HG03469 (cell line): ENCODE data around the gene ANKRD29.

Experiments
- ATAC-seq: cut with Tn5 transposase; IDR thresholded peaks from one replicate; pipeline ENCODE4 v1.9.1; 2021; ENCODE audit warnings: mild to moderate bottlenecking, moderate library complexity, moderate number of reproducible peaks; ENCODE audit not compliant: unreplicated experiment

The ANKRD29 gene

GRCh38 chr18:23662309-23663263, at the start of gene ANKRD29:
Gene ANKRD29, minus strand, starts transcription at chr18:23662911. Its CDS starts 181 bp downstream, at chr18:23662730.
- ATAC-seq, result no peak

GRCh38 chr18:23712445-23712844, 49.7 kb upstream of the ANKRD29 start:
- ATAC-seq, result no peak

- no peak for ATAC-seq
Observed at GRCh38 chr18:23711426-23711825, 48.7 kb upstream of the ANKRD29 start.

GRCh38 chr18:23710946-23711345, 48.2 kb upstream of the ANKRD29 start:
- ATAC-seq, result no peak

GRCh38 chr18:23710068-23710527, 47.4 kb upstream of the ANKRD29 start:
- ATAC-seq, result no peak

GRCh38 chr18:23706971-23707640, 44.4 kb upstream of the ANKRD29 start:
- no peak for ATAC-seq

- no peak for ATAC-seq
Observed at GRCh38 chr18:23704806-23705205, 42.1 kb upstream of the ANKRD29 start.

- no peak for ATAC-seq
Observed at GRCh38 chr18:23703987-23704384, 41.3 kb upstream of the ANKRD29 start.

GRCh38 chr18:23703057-23703986, 40.6 kb upstream of the ANKRD29 start:
- peak; percentile 62 for ATAC-seq

GRCh38 chr18:23702606-23703005, 39.9 kb upstream of the ANKRD29 start:
- no peak for ATAC-seq

GRCh38 chr18:23701544-23702064, 38.9 kb upstream of the ANKRD29 start:
- ATAC-seq, result no peak

GRCh38 chr18:23701017-23701416, 38.3 kb upstream of the ANKRD29 start:
- ATAC-seq, result no peak

GRCh38 chr18:23694637-23695430, 32.1 kb upstream of the ANKRD29 start:
- ATAC-seq, result no peak

- no peak for ATAC-seq
Observed at GRCh38 chr18:23693846-23694245, 31.1 kb upstream of the ANKRD29 start.

- no peak for ATAC-seq
Observed at GRCh38 chr18:23690505-23691068, 27.9 kb upstream of the ANKRD29 start.

- ATAC-seq, result no peak
Observed at GRCh38 chr18:23689616-23690504, 27.1 kb upstream of the ANKRD29 start.

- no peak for ATAC-seq
Observed at GRCh38 chr18:23689031-23689615, 26.4 kb upstream of the ANKRD29 start, which contains the start of gene LAMA3. Gene LAMA3, plus strand, starts transcription at chr18:23689453. Its CDS starts 231 bp downstream, at chr18:23689684.

- no peak for ATAC-seq
Observed at GRCh38 chr18:23688528-23688927, 25.8 kb upstream of the ANKRD29 start.
